Epithelial cell of esophagus (primary cell): ENCODE results near the gene ZNF337.

ENCODE experiments used
- DNase-seq: peaks from one replicate; pipeline ENCODE4 v3.0.0; 2010; ENCODE audit warnings: low read depth
- H3K4me3 ChIP-seq: 2 replicates; pipeline ENCODE4 v1.5.1; 2011; ENCODE audit warnings: mild to moderate bottlenecking, low read length, control low read depth
- TF ChIP-seq, protein P1 (sequence below): IDR thresholded peaks from 2 replicates; pipeline ENCODE4 v1.5.1; 2011; ENCODE audit warnings: low read depth, mild to moderate bottlenecking, low read length, control low read depth, inconsistent platforms; ENCODE audit not compliant: insufficient read depth; ENCODE audit errors: missing control alignments

Gene ZNF337

DNA sequence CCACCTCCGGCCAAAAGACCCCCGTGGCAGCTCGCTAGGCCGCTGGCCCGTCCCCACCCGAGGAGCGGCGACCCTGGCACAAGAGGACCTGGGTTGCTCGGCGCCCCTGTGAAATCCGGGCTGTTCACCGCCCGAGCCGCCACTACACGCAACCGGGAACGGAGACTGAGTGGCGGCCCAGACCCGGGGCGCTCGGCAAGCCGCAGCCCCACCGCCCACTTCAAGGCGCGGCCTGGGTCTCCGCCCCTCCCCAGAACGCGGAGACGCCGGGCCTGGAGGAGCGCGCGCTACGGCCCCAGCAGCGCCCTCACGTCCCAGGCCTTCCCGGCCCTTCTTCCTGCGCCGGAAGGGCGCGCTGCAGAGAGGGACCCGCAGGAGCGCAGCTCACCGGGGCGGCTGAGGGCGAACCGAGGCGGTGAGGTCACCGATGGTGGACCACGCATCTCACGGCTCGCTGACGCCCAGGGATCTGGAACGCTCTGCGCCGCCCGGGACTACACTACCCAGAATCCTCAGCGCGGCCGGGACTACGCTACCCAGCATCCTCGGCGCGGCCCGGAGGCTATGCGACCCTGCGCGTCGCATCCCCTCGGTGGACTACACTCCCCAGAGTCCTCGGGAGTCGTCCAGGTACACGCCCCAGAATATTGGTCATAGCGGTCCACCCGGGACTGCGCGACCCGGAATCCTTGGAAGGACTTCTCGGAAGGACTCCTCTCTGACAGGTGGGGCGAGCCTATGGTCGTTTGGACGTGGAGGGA, at the start of gene ZNF337:
Gene ZNF337 (minus strand): TSS at position 483 of the 761 bp plus-strand sequence. CDS start 10,436 bp downstream, outside the sequence.
- H3K4me3 ChIP-seq = peak within 1 kb of the TSS; percentile 94
- TF ChIP-seq, protein P1, sequence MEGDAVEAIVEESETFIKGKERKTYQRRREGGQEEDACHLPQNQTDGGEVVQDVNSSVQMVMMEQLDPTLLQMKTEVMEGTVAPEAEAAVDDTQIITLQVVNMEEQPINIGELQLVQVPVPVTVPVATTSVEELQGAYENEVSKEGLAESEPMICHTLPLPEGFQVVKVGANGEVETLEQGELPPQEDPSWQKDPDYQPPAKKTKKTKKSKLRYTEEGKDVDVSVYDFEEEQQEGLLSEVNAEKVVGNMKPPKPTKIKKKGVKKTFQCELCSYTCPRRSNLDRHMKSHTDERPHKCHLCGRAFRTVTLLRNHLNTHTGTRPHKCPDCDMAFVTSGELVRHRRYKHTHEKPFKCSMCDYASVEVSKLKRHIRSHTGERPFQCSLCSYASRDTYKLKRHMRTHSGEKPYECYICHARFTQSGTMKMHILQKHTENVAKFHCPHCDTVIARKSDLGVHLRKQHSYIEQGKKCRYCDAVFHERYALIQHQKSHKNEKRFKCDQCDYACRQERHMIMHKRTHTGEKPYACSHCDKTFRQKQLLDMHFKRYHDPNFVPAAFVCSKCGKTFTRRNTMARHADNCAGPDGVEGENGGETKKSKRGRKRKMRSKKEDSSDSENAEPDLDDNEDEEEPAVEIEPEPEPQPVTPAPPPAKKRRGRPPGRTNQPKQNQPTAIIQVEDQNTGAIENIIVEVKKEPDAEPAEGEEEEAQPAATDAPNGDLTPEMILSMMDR = no peak
- DNase-seq = peak; percentile 95

DNA sequence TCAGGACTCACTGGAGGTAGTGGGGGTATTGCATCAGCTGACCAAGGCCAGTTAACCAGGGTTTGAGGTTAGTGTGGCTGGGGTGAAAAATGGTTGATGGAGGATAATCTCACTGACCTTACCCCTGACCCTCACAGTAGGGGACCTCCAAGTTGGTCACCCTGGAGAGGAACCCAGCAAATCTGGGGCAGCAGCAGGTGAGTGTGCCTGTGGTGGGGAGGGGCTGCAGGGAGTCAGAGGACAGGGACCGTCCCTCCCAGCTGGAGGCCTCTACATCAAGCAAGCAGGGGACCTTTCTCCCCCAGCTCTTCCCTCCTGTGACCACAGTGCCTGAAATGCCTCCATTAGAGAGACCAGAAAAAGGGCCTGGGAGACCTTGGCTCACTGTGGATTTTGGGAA, 49.1 kb upstream of the ZNF337 start:
- no peak for DNase-seq
- TF ChIP-seq, protein P1 = no peak

DNA sequence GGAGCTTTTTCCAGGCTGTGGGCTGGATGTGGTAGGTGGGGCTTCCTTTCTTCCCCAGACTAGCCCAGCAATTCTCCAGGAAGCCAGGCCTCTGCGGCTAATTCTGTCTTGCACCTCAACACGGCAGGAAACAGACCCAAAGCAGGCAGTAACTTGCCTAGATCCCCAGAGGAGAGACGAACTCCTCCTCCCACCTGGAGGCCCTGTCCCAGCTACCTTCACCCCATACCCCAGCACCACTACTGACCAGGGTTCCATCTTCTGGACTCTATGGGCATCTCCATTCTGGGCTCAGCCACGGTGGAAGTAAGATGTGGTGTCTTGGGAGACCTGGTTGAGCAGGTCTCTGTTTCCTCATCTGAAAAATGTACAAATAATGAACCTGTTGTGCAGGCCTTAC, 48.4 kb upstream of the ZNF337 start:
- TF ChIP-seq, protein P1 = no peak
- H3K4me3 ChIP-seq = no peak overlapping the region
- peak; percentile 20 for DNase-seq

More for the DNA sequence above, 49.1 kb upstream of the ZNF337 start:
- H3K4me3 ChIP-seq = no peak overlapping the region

- TF ChIP-seq, protein P1 = no peak
- no peak overlapping the region for H3K4me3 ChIP-seq
- no peak for DNase-seq
Observed at GRCh38 chr20:25744261-25744660, 47.6 kb upstream of the ZNF337 start.

GRCh38 chr20:25741088-25741487, 44.4 kb upstream of the ZNF337 start:
- DNase-seq = no peak
- TF ChIP-seq, protein P1 = no peak
- no peak overlapping the region for H3K4me3 ChIP-seq

GRCh38 chr20:25739615-25740320, 43.1 kb upstream of the ZNF337 start:
- TF ChIP-seq, protein P1 = no peak
- peak; percentile 26 for DNase-seq

More at GRCh38 chr20:25739615-25740320, 43.1 kb upstream of the ZNF337 start:
- no peak overlapping the region for H3K4me3 ChIP-seq
